ENCODE measurements around the gene PLCH2. TPM values are rescaled to one million over a fixed set of nuclear protein-coding genes. Genes with fewer than 3 reads are reported as not detected.

Gene PLCH2
- total RNA-seq, 1 donor from 2014 or later = not detected

DNA sequence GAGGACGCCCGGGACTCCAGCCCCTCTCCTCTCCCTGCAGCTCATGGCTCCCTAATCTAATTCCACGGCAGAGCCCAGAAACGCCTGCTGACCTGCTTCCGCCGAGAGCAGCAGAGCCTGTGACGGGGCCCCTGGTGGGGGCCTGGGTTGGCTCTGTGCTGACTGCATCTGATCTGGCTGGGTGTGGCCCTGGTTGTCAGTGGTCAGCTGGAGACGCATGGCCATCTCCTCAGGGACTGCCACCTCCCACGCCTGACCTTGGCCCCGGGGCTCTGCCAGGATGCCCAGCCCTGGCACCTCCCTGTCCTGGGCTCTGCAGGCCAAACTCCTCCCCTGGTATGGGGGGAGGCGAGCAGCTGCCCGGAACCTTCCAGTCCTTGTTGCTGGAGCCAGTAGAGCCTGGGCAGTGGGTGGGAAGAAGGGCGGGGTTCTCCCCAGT lies 1.1 kb upstream of the PLCH2 start:
- Mint-ChIP-seq H3K27me3 (no peaks in the 10 kb centered on the region), H3K36me3 (ENCODE audit: insufficient read depth) (no peaks in the 10 kb centered on the region), H3K27ac (no peak overlapping the region), H3K9me3 (ENCODE audit: low read depth) (no peaks in the 10 kb centered on the region), H3K4me1 (ENCODE audit: low read depth) (no peaks in the 10 kb centered on the region), H3K4me3 (ENCODE audit: low read depth) (no peak overlapping the region)
- TF ChIP-seq, protein P1, sequence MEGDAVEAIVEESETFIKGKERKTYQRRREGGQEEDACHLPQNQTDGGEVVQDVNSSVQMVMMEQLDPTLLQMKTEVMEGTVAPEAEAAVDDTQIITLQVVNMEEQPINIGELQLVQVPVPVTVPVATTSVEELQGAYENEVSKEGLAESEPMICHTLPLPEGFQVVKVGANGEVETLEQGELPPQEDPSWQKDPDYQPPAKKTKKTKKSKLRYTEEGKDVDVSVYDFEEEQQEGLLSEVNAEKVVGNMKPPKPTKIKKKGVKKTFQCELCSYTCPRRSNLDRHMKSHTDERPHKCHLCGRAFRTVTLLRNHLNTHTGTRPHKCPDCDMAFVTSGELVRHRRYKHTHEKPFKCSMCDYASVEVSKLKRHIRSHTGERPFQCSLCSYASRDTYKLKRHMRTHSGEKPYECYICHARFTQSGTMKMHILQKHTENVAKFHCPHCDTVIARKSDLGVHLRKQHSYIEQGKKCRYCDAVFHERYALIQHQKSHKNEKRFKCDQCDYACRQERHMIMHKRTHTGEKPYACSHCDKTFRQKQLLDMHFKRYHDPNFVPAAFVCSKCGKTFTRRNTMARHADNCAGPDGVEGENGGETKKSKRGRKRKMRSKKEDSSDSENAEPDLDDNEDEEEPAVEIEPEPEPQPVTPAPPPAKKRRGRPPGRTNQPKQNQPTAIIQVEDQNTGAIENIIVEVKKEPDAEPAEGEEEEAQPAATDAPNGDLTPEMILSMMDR (IDR thresholded peaks at IDR 0.05; ENCODE audit: unreplicated experiment) = no peak
- no peak for DNase-seq (ENCODE audit: low spot score, unreplicated experiment)

DNA sequence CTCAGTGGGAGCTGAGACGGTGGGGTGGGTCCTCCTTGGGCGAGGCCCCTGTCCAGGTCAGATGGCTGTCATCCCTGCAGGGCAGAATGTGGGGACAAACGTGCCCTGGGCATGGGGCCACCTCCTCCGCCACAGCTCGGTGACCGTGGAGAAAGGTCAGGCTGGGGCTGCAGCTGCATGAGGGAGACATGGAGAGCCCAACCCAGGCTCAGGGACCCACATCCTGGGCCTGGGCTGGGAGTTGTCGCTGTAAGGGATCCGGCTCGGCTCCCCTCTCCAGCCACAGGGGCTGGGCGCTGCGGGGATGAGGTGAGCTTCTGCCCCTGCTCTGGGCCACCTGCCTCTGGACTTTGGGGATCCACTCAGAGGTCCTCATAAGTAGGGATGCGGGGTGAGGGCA lies 518 bp upstream of the PLCH2 start:
- no peaks in the 10 kb centered on the region for H3K4me1 Mint-ChIP-seq (ENCODE audit: low read depth)
- H3K27me3 Mint-ChIP-seq = no peaks in the 10 kb centered on the region
- TF ChIP-seq, protein P1 (IDR thresholded peaks at IDR 0.05; ENCODE audit: unreplicated experiment) = no peak
- H3K27ac Mint-ChIP-seq = no peak overlapping the region
- no peaks in the 10 kb centered on the region for H3K36me3 Mint-ChIP-seq (ENCODE audit: insufficient read depth)
- no peak for DNase-seq (ENCODE audit: low spot score, unreplicated experiment)
- H3K4me3 Mint-ChIP-seq (ENCODE audit: low read depth) = no peak overlapping the region
- H3K9me3 Mint-ChIP-seq (ENCODE audit: low read depth) = no peaks in the 10 kb centered on the region

DNA sequence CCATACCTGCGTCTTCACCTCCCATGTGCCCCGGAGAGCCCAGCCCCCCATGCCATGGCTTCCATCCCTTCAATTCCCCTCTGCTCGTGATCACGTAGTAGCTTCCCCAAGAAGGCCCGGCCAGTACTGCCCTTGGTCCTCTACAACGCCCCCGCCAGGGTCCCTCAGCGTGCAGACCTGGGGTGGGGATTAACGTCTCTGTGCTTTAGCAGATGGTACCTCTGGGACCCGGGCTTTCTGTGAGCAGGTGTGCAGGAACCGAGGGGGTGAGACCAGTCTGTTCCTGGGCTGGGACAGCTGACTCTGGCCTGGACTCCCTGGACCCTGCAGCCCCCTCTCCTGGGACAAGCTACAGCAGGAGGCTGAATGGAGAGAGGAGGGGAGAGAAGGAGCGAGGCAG lies 1.2 kb downstream of the PLCH2 start:
- Mint-ChIP-seq H3K4me3 (ENCODE audit: low read depth) (no peak overlapping the region), H3K27me3 (no peaks in the 10 kb centered on the region), H3K9me3 (ENCODE audit: low read depth) (no peaks in the 10 kb centered on the region), H3K36me3 (ENCODE audit: insufficient read depth) (no peaks in the 10 kb centered on the region), H3K4me1 (ENCODE audit: low read depth) (no peaks in the 10 kb centered on the region), H3K27ac (no peak overlapping the region)
- DNase-seq (ENCODE audit: low spot score, unreplicated experiment) = no peak
- TF ChIP-seq, protein P1 (IDR thresholded peaks at IDR 0.05; ENCODE audit: unreplicated experiment) = no peak

DNA sequence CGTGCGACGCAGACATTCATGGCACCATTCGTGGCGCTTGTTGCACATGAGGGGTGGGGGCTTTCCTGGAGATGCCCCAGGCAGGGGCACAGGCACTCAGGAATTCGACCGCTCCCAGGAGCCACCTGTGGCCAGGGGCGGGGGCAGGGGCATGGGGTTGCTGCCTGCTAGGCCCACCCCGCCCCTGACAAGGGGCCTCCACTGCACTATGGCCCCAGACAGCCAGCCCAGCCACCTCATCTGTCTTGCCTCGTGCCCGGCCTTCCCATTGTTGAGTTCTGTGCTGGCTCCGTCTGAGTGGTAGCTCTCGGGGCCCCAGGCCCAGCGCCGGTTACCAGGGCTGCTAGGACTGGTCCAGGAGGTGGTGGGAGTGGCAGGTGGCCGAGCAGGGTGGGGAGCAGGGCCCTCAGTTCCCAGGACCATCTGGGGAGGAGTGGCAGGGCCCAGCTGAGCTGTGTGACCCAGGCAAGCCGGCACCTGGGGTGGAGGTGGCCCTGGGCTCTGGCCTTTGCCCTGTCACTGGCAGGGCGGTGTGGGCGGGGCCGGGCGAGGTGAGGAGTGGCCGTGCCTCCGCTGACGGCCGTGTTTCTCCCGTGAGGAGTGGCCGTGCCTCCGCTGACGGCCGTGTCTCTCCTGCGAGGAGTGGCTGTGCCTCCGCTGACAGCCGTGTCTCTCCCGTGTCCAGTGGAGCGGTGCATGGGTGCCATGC lies 1.9 kb downstream of the PLCH2 start:
- H3K36me3 Mint-ChIP-seq (ENCODE audit: insufficient read depth) = no peaks in the 10 kb centered on the region
- H3K4me1 Mint-ChIP-seq (ENCODE audit: low read depth) = no peaks in the 10 kb centered on the region
- H3K27ac Mint-ChIP-seq = no peak overlapping the region
- no peak for DNase-seq (ENCODE audit: low spot score, unreplicated experiment)
- no peaks in the 10 kb centered on the region for H3K9me3 Mint-ChIP-seq (ENCODE audit: low read depth)
- TF ChIP-seq, protein P1 (IDR thresholded peaks at IDR 0.05; ENCODE audit: unreplicated experiment) = no peak
- no peak overlapping the region for H3K4me3 Mint-ChIP-seq (ENCODE audit: low read depth)
- H3K27me3 Mint-ChIP-seq = no peaks in the 10 kb centered on the region

DNA sequence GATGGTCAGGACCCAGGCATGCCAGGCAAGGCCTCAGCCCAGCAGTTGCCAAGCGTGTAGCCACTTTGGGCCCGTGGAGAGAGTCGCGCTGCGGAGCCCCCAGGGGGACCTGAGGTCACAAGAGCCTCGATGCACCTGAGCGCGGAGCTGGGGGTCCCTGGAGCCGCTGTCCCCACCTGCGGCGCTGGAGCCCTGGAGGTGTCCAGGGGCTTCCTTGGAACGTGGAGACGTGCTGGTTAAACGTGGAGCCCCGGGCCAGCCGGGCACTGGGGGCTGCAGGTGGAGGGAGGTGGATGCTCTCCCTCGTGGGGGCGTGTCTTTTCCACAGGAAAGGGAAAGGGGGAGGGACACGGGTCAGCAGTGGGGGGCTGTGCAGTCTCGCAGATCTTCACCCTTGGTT lies 3.1 kb downstream of the PLCH2 start:
- no peaks in the 10 kb centered on the region for H3K36me3 Mint-ChIP-seq (ENCODE audit: insufficient read depth)
- DNase-seq (ENCODE audit: low spot score, unreplicated experiment) = no peak
- no peaks in the 10 kb centered on the region for H3K4me1 Mint-ChIP-seq (ENCODE audit: low read depth)
- no peaks in the 10 kb centered on the region for H3K9me3 Mint-ChIP-seq (ENCODE audit: low read depth)
- peaks cover 3% of the 10 kb centered on the region for H3K27me3 Mint-ChIP-seq
- H3K4me3 Mint-ChIP-seq (ENCODE audit: low read depth) = no peak overlapping the region
- H3K27ac Mint-ChIP-seq = no peak overlapping the region
- TF ChIP-seq, protein P1 (IDR thresholded peaks at IDR 0.05; ENCODE audit: unreplicated experiment) = no peak

Measured in progenitor cell of endocrine pancreas (in vitro differentiated cells).